ENCODE results near the gene TSSK6. TPM values are rescaled to one million over a fixed set of nuclear protein-coding genes. Genes with fewer than 3 reads are reported as not detected.

Gene TSSK6
- total RNA-seq, 4 donors from 2014 or later = 0.33 to 3.7 (median 1.5) TPM

DNA sequence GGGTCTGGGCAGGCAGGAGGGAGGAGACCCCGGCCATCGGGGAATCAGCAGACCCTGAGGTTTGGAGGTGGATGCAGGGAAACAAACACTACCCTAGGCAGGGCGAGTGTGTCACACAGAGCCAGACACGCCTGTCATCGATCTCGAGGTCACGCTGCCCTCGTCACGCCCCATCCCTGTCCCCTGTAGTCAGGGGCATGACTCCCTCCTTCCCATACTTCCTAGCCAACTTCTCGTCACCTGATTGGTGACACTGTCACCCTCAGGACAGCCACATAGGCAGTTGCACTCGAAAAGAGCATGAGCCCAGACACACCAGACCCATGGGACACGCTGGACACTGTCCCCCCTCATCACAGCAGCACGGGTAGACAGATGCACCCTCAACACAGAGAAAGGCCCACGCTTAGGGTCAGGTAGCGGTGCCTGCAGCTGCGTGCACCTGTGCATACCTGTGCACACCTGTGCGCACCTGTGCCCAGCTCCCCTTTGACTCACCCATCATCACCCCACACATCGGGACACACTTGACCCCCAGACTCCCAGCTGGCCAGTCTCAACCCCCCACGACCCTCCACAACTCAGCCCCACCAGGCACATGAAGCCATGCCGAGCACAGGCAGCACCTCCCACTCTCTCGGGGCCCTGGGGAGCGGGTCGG lies 34.6 kb upstream of the TSSK6 start:
- peaks cover 0 to 13% (median 2%) of the 10 kb centered on the region in 4 donors for H3K4me1 ChIP-seq
- H3K27ac ChIP-seq (replicated peaks in 1 of 4) = no peak overlapping the region
- DNase-seq (ENCODE audit: extremely low spot score) = no peak
- H3K4me3 ChIP-seq = no peak overlapping the region
- H3K27me3 ChIP-seq = peaks cover 0 to 71% (median 0%) of the 10 kb centered on the region in 4 donors
- TF ChIP-seq EP300 (IDR thresholded peaks at IDR 0.05) (no peak), POLR2A (IDR thresholded peaks at IDR 0.05; ENCODE audit: low read depth) (no peak), POLR2AphosphoS5 (IDR thresholded peaks at IDR 0.05) (no peak)
- TF ChIP-seq, protein P1, sequence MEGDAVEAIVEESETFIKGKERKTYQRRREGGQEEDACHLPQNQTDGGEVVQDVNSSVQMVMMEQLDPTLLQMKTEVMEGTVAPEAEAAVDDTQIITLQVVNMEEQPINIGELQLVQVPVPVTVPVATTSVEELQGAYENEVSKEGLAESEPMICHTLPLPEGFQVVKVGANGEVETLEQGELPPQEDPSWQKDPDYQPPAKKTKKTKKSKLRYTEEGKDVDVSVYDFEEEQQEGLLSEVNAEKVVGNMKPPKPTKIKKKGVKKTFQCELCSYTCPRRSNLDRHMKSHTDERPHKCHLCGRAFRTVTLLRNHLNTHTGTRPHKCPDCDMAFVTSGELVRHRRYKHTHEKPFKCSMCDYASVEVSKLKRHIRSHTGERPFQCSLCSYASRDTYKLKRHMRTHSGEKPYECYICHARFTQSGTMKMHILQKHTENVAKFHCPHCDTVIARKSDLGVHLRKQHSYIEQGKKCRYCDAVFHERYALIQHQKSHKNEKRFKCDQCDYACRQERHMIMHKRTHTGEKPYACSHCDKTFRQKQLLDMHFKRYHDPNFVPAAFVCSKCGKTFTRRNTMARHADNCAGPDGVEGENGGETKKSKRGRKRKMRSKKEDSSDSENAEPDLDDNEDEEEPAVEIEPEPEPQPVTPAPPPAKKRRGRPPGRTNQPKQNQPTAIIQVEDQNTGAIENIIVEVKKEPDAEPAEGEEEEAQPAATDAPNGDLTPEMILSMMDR (IDR thresholded peaks at IDR 0.05) = no peak
- no peaks in the 10 kb centered on the region for H3K9me3 ChIP-seq
- intact Hi-C loops (cut with DNase I) = no loop called here
- no peaks in the 10 kb centered on the region for H3K36me3 ChIP-seq
- WGBS = 81% methylated on average over 18 of the region's 23 CpGs

DNA sequence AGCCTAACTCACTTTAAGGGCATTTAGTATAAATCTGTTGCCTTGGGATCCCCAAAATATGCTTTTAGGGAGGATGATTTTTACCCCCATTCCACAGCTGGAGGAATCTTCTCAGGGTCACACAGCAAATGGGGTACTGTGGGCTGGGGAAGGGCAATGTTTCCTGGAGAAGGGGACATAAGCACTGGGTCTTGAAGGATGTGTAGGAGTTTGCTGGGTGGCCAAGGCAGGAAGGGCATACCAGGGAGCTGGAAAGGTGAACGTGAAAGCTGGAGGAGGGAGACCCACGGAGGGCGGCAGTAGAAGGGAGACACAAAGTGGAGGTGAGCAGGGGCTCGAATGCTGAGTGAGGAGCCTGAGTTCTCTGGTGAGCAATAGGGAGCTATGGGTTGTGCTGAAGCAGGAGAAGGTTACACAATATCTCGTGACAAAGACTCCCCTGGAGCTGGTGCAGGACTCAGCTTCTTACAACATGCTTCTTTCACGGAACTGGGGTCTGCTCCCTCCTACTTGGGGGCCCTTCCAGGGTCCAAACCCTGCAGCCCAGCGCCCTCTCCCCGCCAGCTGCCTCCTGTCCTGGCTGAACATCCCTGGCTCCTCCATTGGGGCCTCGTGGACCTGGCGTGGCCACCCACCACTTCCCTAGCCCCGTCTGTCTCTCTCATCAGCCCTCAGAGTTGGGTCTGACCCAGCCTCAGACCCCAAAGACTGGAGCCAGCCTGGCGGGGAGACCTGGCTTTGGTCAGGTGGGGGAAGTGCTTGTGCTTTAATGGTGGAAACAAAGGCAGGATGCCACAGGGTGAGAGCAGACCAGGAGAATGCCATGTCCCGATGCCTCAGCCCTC lies 33.8 kb upstream of the TSSK6 start:
- Histone ChIP-seq H3K36me3 (no peaks in the 10 kb centered on the region), H3K27ac (replicated peaks in 1 of 4) (no peak overlapping the region), H3K9me3 (no peaks in the 10 kb centered on the region), H3K4me3 (no peak overlapping the region), H3K4me1 (peaks cover 0 to 13% (median under 1%) of the 10 kb centered on the region in 4 donors), H3K27me3 (peaks cover 0 to 71% (median 0%) of the 10 kb centered on the region in 4 donors)
- DNase-seq (ENCODE audit: extremely low spot score) = no peak
- intact Hi-C loops (cut with DNase I) = no loop called here
- TF ChIP-seq POLR2AphosphoS5 (IDR thresholded peaks at IDR 0.05) = no peak
- TF ChIP-seq, protein P1 (IDR thresholded peaks at IDR 0.05) = no peak
- WGBS = 66% methylated on average over 7 of the region's 13 CpGs

DNA sequence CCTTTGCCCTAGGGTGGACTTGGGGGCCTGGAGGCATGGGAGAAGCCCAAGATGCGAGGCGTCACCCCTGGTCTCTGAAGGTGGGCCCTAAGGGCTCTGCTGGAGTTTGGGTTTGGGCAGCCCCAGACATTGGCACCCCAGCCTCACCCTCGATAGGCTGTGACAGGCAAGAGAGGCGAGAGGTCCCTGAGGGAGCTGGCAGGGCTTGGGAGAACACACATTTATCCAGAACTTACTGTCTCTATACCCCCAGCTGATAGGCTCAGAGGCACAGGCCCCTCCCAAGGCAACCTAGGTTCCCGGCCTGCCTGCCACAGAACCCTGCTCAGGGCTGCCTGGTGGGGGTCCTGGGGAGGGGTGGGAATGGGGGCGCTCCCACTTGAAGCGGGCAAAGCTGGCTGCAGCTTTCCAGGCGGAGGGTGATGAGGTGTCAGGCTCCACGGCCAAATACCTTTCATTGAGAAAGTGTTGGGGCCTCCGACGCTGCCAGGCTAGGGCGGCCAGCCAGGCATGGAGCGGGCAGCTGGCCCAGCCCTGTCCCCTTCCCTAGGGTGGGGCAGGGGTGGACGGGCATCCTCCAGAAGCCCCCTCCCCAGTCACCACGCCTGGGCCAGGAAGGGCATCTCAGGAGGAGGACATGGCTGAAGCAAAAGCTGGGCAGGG lies 32.5 kb upstream of the TSSK6 start:
- intact Hi-C loops (cut with DNase I) = no loop called here
- Histone ChIP-seq H3K36me3 (no peaks in the 10 kb centered on the region), H3K27me3 (peaks cover 0 to 79% (median 4%) of the 10 kb centered on the region in 4 donors), H3K9me3 (no peaks in the 10 kb centered on the region), H3K4me3 (no peak overlapping the region), H3K4me1 (peaks cover 0 to 13% (median 0%) of the 10 kb centered on the region in 4 donors), H3K27ac (replicated peaks in 1 of 4) (no peak overlapping the region)
- 64% methylated on average over 8 of the region's 15 CpGs for WGBS
- no peak for TF ChIP-seq EP300 (IDR thresholded peaks at IDR 0.05)
- TF ChIP-seq POLR2A (IDR thresholded peaks at IDR 0.05; ENCODE audit: low read depth) = no peak
- TF ChIP-seq, protein P1 (IDR thresholded peaks at IDR 0.05) = no peak
- no peak for DNase-seq (ENCODE audit: extremely low spot score)

DNA sequence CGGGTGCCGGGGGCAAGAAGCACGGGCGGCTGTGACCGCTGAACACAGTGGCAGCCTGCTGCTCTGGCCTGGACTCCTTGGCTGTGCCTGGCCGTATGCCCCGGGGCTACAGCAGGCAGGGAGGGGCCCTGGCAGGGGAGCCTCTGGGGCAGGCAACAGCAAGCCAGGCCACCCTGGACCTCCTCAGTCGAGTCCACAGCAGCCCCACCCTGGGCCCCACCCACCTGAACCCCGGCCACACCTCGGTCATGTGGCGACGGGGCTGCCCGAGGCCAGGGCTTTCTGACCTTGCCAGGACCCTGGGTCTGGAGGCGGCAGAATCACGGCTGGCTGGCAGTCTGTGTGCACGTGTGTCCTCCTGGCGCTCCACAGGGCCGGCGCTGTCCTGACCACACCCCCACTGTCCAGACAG lies 31.4 kb upstream of the TSSK6 start:
- Histone ChIP-seq H3K9me3 (no peaks in the 10 kb centered on the region), H3K4me3 (no peak overlapping the region), H3K27me3 (peaks cover 0 to 90% (median 11%) of the 10 kb centered on the region in 4 donors), H3K4me1 (peaks cover 0 to 13% (median under 1%) of the 10 kb centered on the region in 4 donors), H3K27ac (replicated peaks in 1 of 4) (no peak overlapping the region), H3K36me3 (no peaks in the 10 kb centered on the region)
- TF ChIP-seq, protein P1 (IDR thresholded peaks at IDR 0.05) = no peak
- TF ChIP-seq POLR2AphosphoS5 (IDR thresholded peaks at IDR 0.05) = no peak
- no peak for TF ChIP-seq POLR2A (IDR thresholded peaks at IDR 0.05; ENCODE audit: low read depth)
- TF ChIP-seq EP300 (IDR thresholded peaks at IDR 0.05) = no peak
- intact Hi-C loops (cut with DNase I) = no loop called here
- WGBS = 75% methylated on average over 16 of the region's 19 CpGs
- DNase-seq (ENCODE audit: extremely low spot score) = no peak

Data from esophagus muscularis mucosa (tissue), 4 donors.